Liver (tissue), 3 donors: ENCODE data around the gene ABCC11.

Source experiments
- ATF3 ChIP-seq: IDR thresholded peaks from 2 replicates; pipeline ENCODE4 v1.6.1; 2016; ENCODE audit warnings: antibody characterized with exemption
- CTCF ChIP-seq: fragments of 150-350 bp; IDR thresholded peaks from 2 replicates; pipeline ENCODE4 v1.5.1; 2017; ENCODE audit warnings: improper control_type of control experiment, low read depth, low read length; ENCODE audit not compliant: missing input control
- EGR1 ChIP-seq, 2 donors: IDR thresholded peaks; 2 replicates each; pipeline ENCODE4 v1.6.1; 2016 to 2018; ENCODE audit warnings: antibody characterized with exemption in 2 of 2, low read depth in 2 of 2
- FOXA1 ChIP-seq: IDR thresholded peaks from 2 replicates; pipeline ENCODE4 v1.6.1; 2016; ENCODE audit warnings: antibody characterized with exemption
- FOXA2 ChIP-seq: IDR thresholded peaks from 2 replicates; pipeline ENCODE4 v1.6.1; 2016; ENCODE audit warnings: antibody characterized with exemption
- GABPA ChIP-seq, 2 donors: IDR thresholded peaks in 1 of 2; conservative IDR thresholded peaks in 1 of 2; 2 replicates each; pipeline ENCODE4 v1.6.1; 2016; ENCODE audit warnings: antibody characterized with exemption in 2 of 2, mild to moderate bottlenecking in 1 of 2, moderate library complexity in 1 of 2
- HNF4A ChIP-seq, 2 donors: conservative IDR thresholded peaks; 2 replicates each; pipeline ENCODE4 v1.6.1; 2016; ENCODE audit warnings: antibody characterized with exemption in 2 of 2, mild to moderate bottlenecking in 2 of 2
- JUND ChIP-seq, 2 donors: IDR thresholded peaks; 2 replicates each; pipeline ENCODE4 v1.6.1; 2016; ENCODE audit warnings: antibody characterized with exemption in 2 of 2
- MAX ChIP-seq: IDR thresholded peaks from 2 replicates; pipeline ENCODE4 v1.6.1; 2016; ENCODE audit warnings: antibody characterized with exemption
- RAD21 ChIP-seq, 2 donors: IDR thresholded peaks; 2 replicates each; pipeline ENCODE4 v1.6.1; 2016; ENCODE audit warnings: antibody characterized with exemption in 2 of 2, mild to moderate bottlenecking in 2 of 2
- REST ChIP-seq: IDR thresholded peaks from 2 replicates; pipeline ENCODE4 v1.6.1; 2016; ENCODE audit warnings: antibody characterized with exemption, mild to moderate bottlenecking
- SP1 ChIP-seq: IDR thresholded peaks from 2 replicates; pipeline ENCODE4 v1.6.1; 2018; ENCODE audit warnings: antibody characterized with exemption, mild to moderate bottlenecking
- TAF1 ChIP-seq: conservative IDR thresholded peaks from 2 replicates; pipeline ENCODE4 v1.6.1; 2016; ENCODE audit warnings: antibody characterized with exemption, mild to moderate bottlenecking
- ZBTB33 ChIP-seq: IDR thresholded peaks from 2 replicates; pipeline ENCODE4 v1.6.1; 2016; ENCODE audit warnings: antibody characterized with exemption
- donor health status: healthy.
- donor health status: healthy.

- TF ChIP-seq REST (no peak), CTCF (no peak), JUND (IDR thresholded peaks at IDR 0.05) (no peak), EGR1 (IDR thresholded peaks at IDR 0.05; ENCODE audit: low read depth in 2 of 2) (no peak), ZBTB33 (no peak), FOXA2 (no peak), HNF4A (conservative IDR thresholded peaks at IDR 0.05) (no peak), FOXA1 (no peak), RAD21 (IDR thresholded peaks at IDR 0.05) (no peak), SP1 (no peak), ATF3 (no peak), GABPA (IDR thresholded peaks at IDR 0.05 in 1 of 2, conservative IDR thresholded peaks at IDR 0.05 in 1 of 2) (no peak), MAX (no peak), TAF1 (no peak)
Observed at GRCh38 chr16:48131201-48131935, 116.0 kb downstream of the ABCC11 start.
